HepG2 (cell line): ENCODE data around the gene RBM18. TPM values are rescaled to one million over a fixed set of nuclear protein-coding genes. Genes with fewer than 3 reads are reported as not detected.

ENCODE experiments used
- ATAC-seq: fragments of 200-7000 bp; cut with Tn5 transposase; 3 replicates; pipeline ENCODE4 v1.9.1; 2020; ENCODE audit warnings: mild to moderate bottlenecking, moderate library complexity
- BruUV-seq: library from RNA; stranded (reverse); fragments of 400-500 nt; replicated peaks from 2 replicates; lab custom pipeline; 2021; lab: Mats Ljungman, UMichigan
- CTCF ChIA-PET: fragments of 300-600 bp; formaldehyde crosslinking; extraction: SDS; loops from one replicate; lab custom pipeline; 2021; ENCODE audit warnings: low total read pairs, inconsistent platforms, low intra/inter-chr PET ratio; lab: Yijun Ruan, JAX
- POLR2A ChIA-PET: fragments of 350-600 bp; sonication (Branson Sonifier 250); formaldehyde crosslinking; loops from one replicate; lab custom pipeline; 2020; ENCODE audit warnings: antibody characterized with exemption, inconsistent platforms; lab: Yijun Ruan, JAX
- DNase-seq: peaks from one replicate; pipeline ENCODE4 v3.0.0-alpha.2; 2015; ENCODE audit warnings: low spot score
- FAIRE-seq: peaks from 3 replicates; lab custom pipeline; 2011; peaks lifted over from hg19 to GRCh38; lab: Jason Lieb, UNC
- H2AFZ ChIP-seq: one replicate; pipeline ENCODE4 v1.6.1; 2011; ENCODE audit warnings: low read length, inconsistent platforms
- H3K27ac ChIP-seq: fragments of 300-600 bp; 3 replicates; pipeline ENCODE4 v1.8.0; 2011; ENCODE audit warnings: mixed run types, mild to moderate bottlenecking, mixed read lengths, low read length, inconsistent platforms; ENCODE audit not compliant: insufficient read depth; ENCODE audit errors: extremely low read length
- H3K27me3 ChIP-seq, 2 experiments: fragments of 200-600 bp in 1 of 2; 2 replicates in 1 of 2; 3 replicates in 1 of 2; pipeline versions ENCODE4 v1.6.0 to v1.8.0; 2011; ENCODE audit warnings: low read length in 2 of 2, mild to moderate bottlenecking in 2 of 2, moderate library complexity in 2 of 2, inconsistent platforms in 1 of 2; ENCODE audit not compliant: insufficient read depth in 2 of 2, control insufficient read depth in 1 of 2
- H3K36me3 ChIP-seq, 2 experiments: fragments of 200-600 bp in 1 of 2; replicated peaks in 1 of 2; 2 replicates in 1 of 2; 3 replicates in 1 of 2; pipeline versions ENCODE4 v1.5.1 to v1.8.0; 2011; ENCODE audit warnings: low read length in 2 of 2, inconsistent platforms in 1 of 2; ENCODE audit not compliant: insufficient read depth in 2 of 2, control insufficient read depth in 1 of 2
- H3K4me1 ChIP-seq: 2 replicates; pipeline ENCODE4 v1.5.1; 2012; ENCODE audit warnings: low read length, inconsistent platforms; ENCODE audit not compliant: insufficient read depth
- H3K4me2 ChIP-seq: 2 replicates; pipeline ENCODE4 v1.6.0; 2011; ENCODE audit warnings: low read depth, low read length, inconsistent platforms
- H3K4me3 ChIP-seq, 3 experiments: fragments of 200-600 bp in 1 of 3; sonication (generic), shearing (Covaris generic) in 1 of 3; replicated peaks in 1 of 3; 2 replicates each; pipeline ENCODE4 v1.5.1; 2011 to 2016; ENCODE audit warnings: low read length in 3 of 3, inconsistent platforms in 2 of 3, low read depth in 2 of 3, mild to moderate bottlenecking in 2 of 3, control low read depth in 1 of 3, mixed read lengths in 1 of 3; ENCODE audit not compliant: insufficient read depth in 1 of 3
- H3K79me2 ChIP-seq: one replicate; pipeline ENCODE4 v1.6.1; 2011; ENCODE audit warnings: low read length, inconsistent platforms; ENCODE audit not compliant: insufficient read depth
- H3K9ac ChIP-seq: 2 replicates; pipeline ENCODE4 v1.6.0; 2011; ENCODE audit warnings: mild to moderate bottlenecking, low read depth, low read length, inconsistent platforms; ENCODE audit not compliant: insufficient read depth
- H3K9me3 ChIP-seq: 2 replicates; pipeline ENCODE4 v1.5.1; 2012; ENCODE audit warnings: mild to moderate bottlenecking, low read length
- H4K20me1 ChIP-seq: 2 replicates; pipeline ENCODE4 v1.6.0; 2011; ENCODE audit warnings: inconsistent platforms, mild to moderate bottlenecking, low read length, moderate library complexity; ENCODE audit not compliant: insufficient read depth
- ATF4 ChIP-seq, 2 experiments: fragments of 450-650 bp in 1 of 2; sonication (generic) in 1 of 2; formaldehyde crosslinking; IDR thresholded peaks; 2 replicates each; pipeline versions ENCODE4 v1.5.0 to v1.8.0; 2020 to 2022; ENCODE audit warnings: mild to moderate bottlenecking in 1 of 2, missing genetic modification reagents in 1 of 2
- FOXO4 ChIP-seq: sonication (generic); formaldehyde crosslinking; conservative IDR thresholded peaks from 2 replicates; pipeline ENCODE4 v1.8.1; 2023; ENCODE audit warnings: missing genetic modification reagents
- TCF7L2 ChIP-seq: IDR thresholded peaks from 2 replicates; pipeline ENCODE4 v1.6.1; 2011; ENCODE audit warnings: mild to moderate bottlenecking, low read depth, low read length, moderate library complexity
- TRIM22 ChIP-seq: fragments of 450-650 bp; IDR thresholded peaks from 2 replicates; pipeline ENCODE4 v1.6.1; 2017
- ZNF263 ChIP-seq: sonication (generic); formaldehyde crosslinking; IDR thresholded peaks from 2 replicates; pipeline ENCODE4 v1.4.0; 2020; ENCODE audit warnings: missing genetic modification reagents
- WGBS: methylation state at CpG from one replicate; pipeline ENCODE4 v1.1.6; 2017; ENCODE audit warnings: low lambda C conversion rate; 5-methylcytosine and 5-hydroxymethylcytosine counted together
- in situ Hi-C: cut with HindIII; loops from 2 replicates; pipeline ENCODE4 v1.10.0; 2017; ENCODE audit warnings: low pct_unique_long_range_greater_than_20kb; ENCODE audit not compliant: extremely low pct_ligation_motif_present
- intact Hi-C: fragments of 100-400 bp; cut with micrococcal nuclease; formaldehyde crosslinking; loops from one replicate; pipeline ENCODE4 v1.10.0; 2022; ENCODE audit not compliant: unreplicated experiment
- polyA plus RNA-seq, 8 experiments: library from polyadenylated mRNA; depleted of rRNA in 3 of 8; stranded (reverse) in 7 of 8; unstranded in 1 of 8; fragments of >200 nt; fragmentation: Illumina TruSeq in 4 of 8; extraction: Trizol in 4 of 8; gene quantifications; 2 replicates each; pipeline versions ENCODE4 v1.2.1 to v1.2.3, GENCODE V29; 2011 to 2016; ENCODE audit warnings: low read depth in 4 of 8, missing spikeins in 1 of 8, mixed read lengths in 1 of 8; ENCODE audit not compliant: insufficient read depth in 1 of 8
- total RNA-seq, 5 experiments: library from RNA; depleted of rRNA; stranded (reverse); fragments of >200 nt; fragmentation: Illumina TruSeq; extraction: Trizol; gene quantifications; 2 replicates each; pipeline ENCODE4 v1.2.3, GENCODE V29; 2016; ENCODE audit warnings: low read depth in 1 of 5

Gene RBM18
- total and polyA plus RNA-seq, 2 of the 13 experiments (the other 11 are each of a cell fraction or from before 2014, with no cell fraction given): 12.6 to 16.6 TPM

GRCh38 chr9:122256206-122256605 is 8.4 kb downstream of the RBM18 start:
- no TSS peak for BruUV-seq
- ChIA-PET CTCF (no interaction called here), POLR2A (no interaction called here)
- no peak for TF ChIP-seq ATF4 (CRISPR knock-in tag; IDR thresholded peaks at IDR 0.05)
- TF ChIP-seq TRIM22: no peak
- no peak for TF ChIP-seq TCF7L2
- TF ChIP-seq ZNF263: no peak
- TF ChIP-seq FOXO4 (CRISPR knock-in tag): no peak
- H2AFZ ChIP-seq: no peak overlapping the region
- H3K27ac ChIP-seq: no peak overlapping the region
- no peak overlapping the region for H3K4me2 ChIP-seq
- H3K36me3 ChIP-seq: peaks cover 14 to 32% of the 10 kb centered on the region in 2 experiments; a peak in 4 of 5 replicates
- DNase-seq: no peak
- H3K9ac ChIP-seq: no peak overlapping the region
- WGBS: 95% methylated on average over 5 of the region's 5 CpGs
- FAIRE-seq: no peak
- H3K4me1 ChIP-seq: peaks cover 4% of the 10 kb centered on the region
- H3K27me3 ChIP-seq: no peaks in the 10 kb centered on the region
- intact Hi-C loops (no loop called here), in situ Hi-C loops (no loop called here)
- no peak overlapping the region for H3K4me3 ChIP-seq
- no peak for ATAC-seq
- no peaks in the 10 kb centered on the region for H3K9me3 ChIP-seq
- peaks cover 2% of the 10 kb centered on the region for H3K79me2 ChIP-seq
- H4K20me1 ChIP-seq: no peaks in the 10 kb centered on the region
